IgD-negative memory B cell (primary cell): ENCODE data around the gene CDK14. TPM values are rescaled to one million over a fixed set of nuclear protein-coding genes. Genes with fewer than 3 reads are reported as not detected.

Experiments
- H3K27ac Mint-ChIP-seq, 3 donors: one replicate each; pipeline ENCODE4 v1.8.0; 2020 to 2022; ENCODE audit warnings: mild to moderate bottlenecking in 3 of 3, mixed read lengths in 3 of 3, moderate library complexity in 1 of 3
- H3K27me3 Mint-ChIP-seq: one replicate; pipeline ENCODE4 v1.8.0; 2021; ENCODE audit warnings: mixed read lengths
- H3K36me3 Mint-ChIP-seq: one replicate; pipeline ENCODE4 v1.8.0; 2020; ENCODE audit warnings: mild to moderate bottlenecking, mixed read lengths
- H3K4me1 Mint-ChIP-seq, 3 donors: one replicate each; pipeline ENCODE4 v1.8.0; 2020 to 2022; ENCODE audit warnings: mixed read lengths in 3 of 3, mild to moderate bottlenecking in 1 of 3
- H3K4me3 Mint-ChIP-seq, 4 donors: one replicate each; pipeline ENCODE4 v1.8.0; 2020 to 2022; ENCODE audit warnings: mild to moderate bottlenecking in 4 of 4, mixed read lengths in 4 of 4, moderate library complexity in 3 of 4
- H3K9me3 Mint-ChIP-seq, 3 donors: one replicate each; pipeline ENCODE4 v1.8.0; 2020 to 2021; ENCODE audit warnings: mixed read lengths in 3 of 3, mild to moderate bottlenecking in 1 of 3
- polyA plus RNA-seq: library from polyadenylated mRNA; unstranded; fragments of 300-500 nt; fragmentation: Illumina TruSeq; gene quantifications from one replicate; pipeline ENCODE4 v1.2.3, GENCODE V29; 2021

CDK14 gene
- polyA plus RNA-seq, 1 donor from 2014 or later: 53.0 TPM

DNA sequence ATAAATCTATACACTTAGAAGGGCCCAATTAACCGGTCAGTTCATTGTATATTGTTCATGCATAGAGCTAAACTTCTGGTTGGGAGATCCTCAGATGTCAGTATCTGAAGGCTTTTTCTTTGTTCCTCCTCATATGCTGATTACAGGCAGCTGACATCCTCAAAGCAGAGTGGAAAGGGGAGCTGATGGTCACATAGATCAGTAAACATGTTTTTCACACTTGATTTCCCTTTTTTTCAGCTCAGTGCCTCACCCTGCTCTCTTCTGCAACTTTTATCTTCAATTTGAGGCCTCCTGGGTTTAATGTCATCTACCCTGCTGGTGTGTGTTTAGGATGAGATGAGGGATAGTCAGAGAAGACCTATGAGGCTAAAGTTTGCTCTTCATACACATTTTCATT is 370.2 kb downstream of the CDK14 start:
- Mint-ChIP-seq H3K36me3 (peaks cover 7% of the 10 kb centered on the region), H3K9me3 (peaks cover 0 to 2% (median 0%) of the 10 kb centered on the region in 3 donors), H3K4me3 (peak overlapping the region in 1 of 4 donors; percentile 7), H3K27me3 (no peaks in the 10 kb centered on the region), H3K27ac (peak overlapping the region in 1 of 3 donors; percentile 16), H3K4me1 (peaks cover 13 to 25% (median 20%) of the 10 kb centered on the region in 3 donors)

DNA sequence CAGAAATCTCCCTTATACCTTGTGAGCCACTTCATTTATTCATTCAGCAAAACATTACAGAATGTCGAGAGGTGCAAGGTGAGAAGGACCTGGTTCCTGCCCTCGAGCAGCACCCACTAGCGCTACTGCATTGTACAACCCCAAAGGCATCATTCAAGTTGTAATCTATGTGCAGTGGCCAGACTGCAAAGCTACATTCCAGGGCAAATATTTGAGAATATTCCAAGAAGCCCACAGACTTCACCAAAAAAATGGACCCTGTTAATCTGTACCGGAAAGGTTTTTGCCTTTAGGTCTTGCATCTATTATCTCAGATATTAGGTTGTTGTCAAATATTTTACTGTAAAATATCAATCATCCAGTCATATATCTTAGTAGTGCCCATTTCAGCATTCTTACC is 372.8 kb downstream of the CDK14 start:
- Mint-ChIP-seq H3K4me3 (no peak overlapping the region), H3K4me1 (peaks cover 11 to 25% (median 21%) of the 10 kb centered on the region in 3 donors), H3K36me3 (peaks cover 19% of the 10 kb centered on the region), H3K9me3 (peaks cover 0 to 9% (median 2%) of the 10 kb centered on the region in 3 donors), H3K27ac (no peak overlapping the region), H3K27me3 (no peaks in the 10 kb centered on the region)

DNA sequence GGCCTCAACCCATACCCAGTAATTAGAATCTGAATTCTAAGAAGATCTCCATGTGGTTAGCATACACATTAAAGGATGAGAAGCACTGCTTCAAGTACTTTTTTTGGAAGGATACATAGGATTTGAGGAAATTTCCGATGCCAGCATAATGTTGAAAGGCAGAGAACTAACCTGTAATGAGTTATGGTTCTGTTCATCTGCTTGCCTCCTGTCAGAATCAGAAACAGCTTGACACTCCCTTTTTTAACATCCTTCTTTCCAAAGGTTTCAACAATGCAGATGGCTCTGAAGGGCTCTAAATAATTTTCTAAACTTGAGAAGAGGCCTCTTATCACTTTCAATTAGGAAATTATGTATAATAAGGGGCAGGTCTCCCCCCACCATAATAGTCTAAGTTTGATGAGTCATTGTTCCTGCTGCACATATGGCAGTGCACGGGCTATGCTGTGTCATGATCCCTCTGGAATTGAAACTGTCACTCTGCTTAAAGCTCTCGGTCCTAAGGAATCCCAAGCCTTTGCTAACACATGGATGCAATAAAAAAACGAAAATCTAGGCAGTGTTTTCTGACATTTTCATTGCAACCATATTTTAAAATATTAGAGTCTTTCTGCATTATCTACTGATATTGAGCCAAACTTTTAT is 376.9 kb downstream of the CDK14 start:
- Mint-ChIP-seq H3K27ac (no peak overlapping the region), H3K36me3 (peaks cover 32% of the 10 kb centered on the region), H3K4me3 (no peak overlapping the region), H3K4me1 (peaks cover 0 to 4% (median 0%) of the 10 kb centered on the region in 3 donors), H3K9me3 (peaks cover 6 to 13% (median 7%) of the 10 kb centered on the region in 3 donors), H3K27me3 (no peaks in the 10 kb centered on the region)

DNA sequence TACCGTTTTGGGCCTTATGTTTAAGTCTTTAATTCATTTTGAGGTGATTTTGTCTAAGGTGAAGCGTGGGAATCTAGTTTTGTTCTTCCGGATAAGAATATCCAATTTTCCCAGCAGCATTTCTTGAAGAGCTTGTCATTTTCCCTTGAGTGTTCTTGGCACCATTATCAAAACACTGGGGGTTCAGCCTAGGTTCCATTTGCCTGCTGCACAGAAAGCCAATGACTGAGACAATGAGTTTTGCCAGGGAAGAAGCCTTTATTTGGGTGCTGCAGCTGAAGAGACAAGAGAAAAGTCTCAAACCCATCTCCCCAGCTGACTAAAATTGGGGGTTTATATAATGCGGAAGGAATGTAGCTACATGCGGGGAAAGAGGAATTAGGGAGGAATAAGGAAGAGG is 380.9 kb downstream of the CDK14 start:
- Mint-ChIP-seq H3K36me3 (peaks cover 46% of the 10 kb centered on the region), H3K9me3 (peaks cover 6 to 22% (median 11%) of the 10 kb centered on the region in 3 donors), H3K4me3 (no peak overlapping the region), H3K27ac (no peak overlapping the region), H3K4me1 (peaks cover 0 to 4% (median 2%) of the 10 kb centered on the region in 3 donors), H3K27me3 (no peaks in the 10 kb centered on the region)

DNA sequence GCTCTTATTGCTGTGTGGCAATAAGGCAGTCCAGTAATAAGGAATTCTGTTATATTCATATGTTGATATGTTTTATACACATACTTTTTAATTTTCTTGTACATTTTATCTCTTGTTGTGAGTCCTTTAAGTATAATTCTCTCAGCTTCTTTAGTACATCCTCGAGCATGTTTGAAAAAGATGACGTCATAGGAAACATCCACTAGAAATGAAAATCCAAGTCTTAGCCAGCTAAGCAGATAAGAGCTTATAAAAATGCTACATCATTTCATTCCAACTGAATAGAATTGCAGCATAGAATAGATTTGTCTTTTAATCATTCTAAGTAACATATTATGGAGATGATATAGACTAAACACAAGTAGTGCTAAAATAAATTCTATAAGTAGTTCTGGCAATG is 384.4 kb downstream of the CDK14 start:
- peaks cover 0 to 5% (median 2%) of the 10 kb centered on the region in 3 donors for H3K4me1 Mint-ChIP-seq
- H3K4me3 Mint-ChIP-seq: no peak overlapping the region
- H3K27ac Mint-ChIP-seq: no peak overlapping the region
- peaks cover 6 to 20% (median 10%) of the 10 kb centered on the region in 3 donors for H3K9me3 Mint-ChIP-seq
- peaks cover 50% of the 10 kb centered on the region for H3K36me3 Mint-ChIP-seq
- H3K27me3 Mint-ChIP-seq: no peaks in the 10 kb centered on the region

DNA sequence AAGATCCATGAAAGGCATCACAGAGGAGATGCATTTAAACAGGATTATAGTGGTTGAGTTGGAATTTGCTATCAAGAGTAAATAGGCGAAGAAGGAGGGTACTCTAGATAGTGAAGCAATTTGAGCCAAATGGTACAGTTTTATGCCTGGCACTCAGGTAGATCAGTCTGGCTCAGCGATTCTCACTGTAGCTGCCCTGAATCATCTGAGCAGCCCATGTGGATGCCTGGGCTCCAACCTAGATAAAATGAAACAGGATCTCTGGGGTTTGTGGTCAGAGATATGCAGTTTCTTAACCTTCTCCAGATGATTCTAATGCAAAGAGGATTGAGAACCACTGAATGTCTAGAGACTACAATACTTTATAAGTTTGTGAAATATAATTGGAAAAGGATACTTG is 386.1 kb downstream of the CDK14 start:
- Mint-ChIP-seq H3K4me1 (peaks cover 0 to 5% (median 2%) of the 10 kb centered on the region in 3 donors), H3K9me3 (peaks cover 4 to 18% (median 5%) of the 10 kb centered on the region in 3 donors), H3K27ac (peak overlapping the region in 1 of 3 donors; percentile 46), H3K4me3 (no peak overlapping the region), H3K27me3 (no peaks in the 10 kb centered on the region), H3K36me3 (peaks cover 35% of the 10 kb centered on the region)

DNA sequence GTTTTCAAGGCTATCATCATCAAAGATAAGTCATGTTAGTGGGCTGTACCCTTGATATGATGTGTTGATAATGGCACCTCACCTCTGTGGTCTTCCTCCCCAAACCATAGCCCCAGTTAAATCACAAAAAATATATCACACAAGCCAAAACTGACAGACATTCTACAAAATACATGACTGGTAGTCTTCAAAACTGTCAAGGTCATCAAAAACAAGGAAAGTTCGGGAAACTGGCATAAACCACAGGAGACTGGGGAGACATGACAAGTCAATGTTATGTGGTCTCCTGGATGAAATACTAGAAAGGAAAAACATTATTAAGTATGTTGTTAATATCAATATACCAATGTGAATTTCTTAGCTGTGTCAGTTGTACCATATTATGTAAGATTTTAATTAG is 388.6 kb downstream of the CDK14 start:
- Mint-ChIP-seq H3K9me3 (peaks cover 1 to 16% (median 4%) of the 10 kb centered on the region in 3 donors), H3K27me3 (no peaks in the 10 kb centered on the region), H3K36me3 (peaks cover 36% of the 10 kb centered on the region), H3K4me3 (no peak overlapping the region), H3K4me1 (peaks cover 0 to 4% (median 2%) of the 10 kb centered on the region in 3 donors), H3K27ac (no peak overlapping the region)

DNA sequence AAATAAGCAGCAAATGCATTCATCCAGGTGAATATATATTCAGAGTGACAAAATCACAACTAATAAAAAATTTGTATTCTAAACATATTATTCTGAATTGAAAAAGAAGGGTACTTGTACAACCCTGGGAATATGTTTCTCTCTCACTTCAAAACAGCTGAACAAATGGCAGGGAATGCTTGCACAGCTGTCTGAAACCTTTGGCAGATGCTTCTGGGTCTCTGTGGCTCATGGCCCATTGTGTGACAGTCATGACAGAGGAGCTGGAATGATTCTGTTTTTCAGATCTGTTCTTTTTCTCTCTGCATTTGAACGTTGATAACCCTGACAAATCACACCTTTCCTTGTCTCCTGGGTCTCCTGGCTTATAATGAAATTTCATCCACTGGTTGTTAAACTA is 392.4 kb downstream of the CDK14 start:
- no peak overlapping the region for H3K27ac Mint-ChIP-seq
- peaks cover 25% of the 10 kb centered on the region for H3K36me3 Mint-ChIP-seq
- H3K27me3 Mint-ChIP-seq: no peaks in the 10 kb centered on the region
- H3K9me3 Mint-ChIP-seq: no peaks in the 10 kb centered on the region
- no peak overlapping the region for H3K4me3 Mint-ChIP-seq
- H3K4me1 Mint-ChIP-seq: peaks cover 1 to 6% (median 2%) of the 10 kb centered on the region in 3 donors

DNA sequence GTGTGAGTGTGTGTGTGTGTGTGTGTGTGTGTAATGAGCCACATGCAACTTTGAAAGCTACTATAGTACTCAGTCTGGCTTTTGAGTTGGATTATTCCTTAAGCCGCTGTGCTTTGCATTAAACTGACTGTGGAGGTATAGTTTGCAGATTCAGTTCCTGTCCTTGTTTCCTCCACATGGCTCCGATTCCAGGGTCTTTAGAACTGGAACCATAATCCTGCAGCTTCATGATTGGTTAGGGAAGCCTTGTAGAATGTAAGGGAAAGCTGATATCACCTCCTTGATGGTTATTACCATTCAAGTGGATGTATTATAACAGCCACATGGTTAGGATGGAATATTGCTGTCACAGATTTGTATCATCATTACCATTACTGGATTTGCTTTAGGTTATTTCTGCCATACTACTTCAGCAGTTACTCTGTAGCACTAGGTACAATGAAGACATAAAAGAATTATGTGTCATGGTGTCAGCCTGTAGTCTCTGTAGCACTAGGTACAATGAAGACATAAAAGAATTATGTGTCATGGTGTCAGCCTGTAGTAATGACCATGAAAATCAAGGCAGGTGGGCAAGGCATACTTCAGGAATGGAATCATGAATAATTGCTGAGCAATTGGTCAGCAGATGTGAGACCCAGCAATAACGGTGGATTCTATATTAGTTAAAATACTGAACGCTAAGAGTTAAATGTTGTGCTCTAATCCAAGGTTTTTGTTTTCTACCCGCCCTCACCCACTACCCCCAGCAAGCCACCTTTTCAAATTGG is 393.1 kb downstream of the CDK14 start:
- H3K4me1 Mint-ChIP-seq: peaks cover 1 to 6% (median 2%) of the 10 kb centered on the region in 3 donors
- H3K9me3 Mint-ChIP-seq: no peaks in the 10 kb centered on the region
- no peak overlapping the region for H3K27ac Mint-ChIP-seq
- no peaks in the 10 kb centered on the region for H3K27me3 Mint-ChIP-seq
- peaks cover 28% of the 10 kb centered on the region for H3K36me3 Mint-ChIP-seq
- H3K4me3 Mint-ChIP-seq: no peak overlapping the region

DNA sequence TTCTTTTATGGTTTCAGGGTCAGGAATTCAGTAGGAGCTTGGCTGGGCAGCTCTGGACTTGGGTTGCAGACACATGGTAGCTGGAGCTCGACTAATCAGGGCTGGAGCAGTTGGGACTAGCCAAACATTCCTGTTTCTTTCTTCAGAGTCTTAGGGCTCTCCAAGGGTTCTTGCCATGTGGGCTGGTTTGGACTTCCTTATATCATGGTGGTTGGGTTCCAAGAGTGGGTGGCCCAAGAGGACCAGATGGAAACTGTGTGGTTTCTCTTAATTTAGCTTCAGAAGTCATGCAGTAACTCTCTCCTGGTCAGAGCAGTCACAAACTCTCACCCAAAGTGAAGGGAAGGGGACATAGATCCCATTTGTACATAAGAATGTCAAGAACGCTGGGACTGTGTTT is 398.0 kb downstream of the CDK14 start:
- H3K9me3 Mint-ChIP-seq: no peaks in the 10 kb centered on the region
- H3K36me3 Mint-ChIP-seq: peaks cover 20% of the 10 kb centered on the region
- no peak overlapping the region for H3K27ac Mint-ChIP-seq
- H3K4me1 Mint-ChIP-seq: peaks cover 2 to 6% (median 6%) of the 10 kb centered on the region in 3 donors
- no peaks in the 10 kb centered on the region for H3K27me3 Mint-ChIP-seq
- no peak overlapping the region for H3K4me3 Mint-ChIP-seq

DNA sequence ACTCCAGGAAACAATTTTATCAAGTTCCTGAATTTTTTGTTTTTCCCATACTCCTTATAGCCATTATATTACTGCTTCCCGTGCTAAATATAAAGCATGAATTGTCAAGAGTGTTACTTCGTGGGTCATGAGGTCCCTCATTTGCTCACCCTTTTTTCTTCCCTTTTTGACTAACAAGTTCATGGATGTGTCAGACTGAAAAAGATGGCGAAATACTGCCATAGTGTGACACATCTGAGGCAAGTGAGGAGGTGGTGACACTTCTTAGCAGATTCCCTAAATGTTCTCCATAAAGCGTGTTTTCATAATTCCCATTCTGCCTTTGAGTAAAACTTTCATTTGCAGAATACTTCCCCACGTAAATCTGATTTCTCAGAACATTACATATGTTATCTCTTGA is 398.5 kb downstream of the CDK14 start:
- Mint-ChIP-seq H3K27ac (no peak overlapping the region), H3K36me3 (peaks cover 21% of the 10 kb centered on the region), H3K27me3 (no peaks in the 10 kb centered on the region), H3K9me3 (no peaks in the 10 kb centered on the region), H3K4me1 (peaks cover 2 to 6% (median 6%) of the 10 kb centered on the region in 3 donors), H3K4me3 (no peak overlapping the region)

DNA sequence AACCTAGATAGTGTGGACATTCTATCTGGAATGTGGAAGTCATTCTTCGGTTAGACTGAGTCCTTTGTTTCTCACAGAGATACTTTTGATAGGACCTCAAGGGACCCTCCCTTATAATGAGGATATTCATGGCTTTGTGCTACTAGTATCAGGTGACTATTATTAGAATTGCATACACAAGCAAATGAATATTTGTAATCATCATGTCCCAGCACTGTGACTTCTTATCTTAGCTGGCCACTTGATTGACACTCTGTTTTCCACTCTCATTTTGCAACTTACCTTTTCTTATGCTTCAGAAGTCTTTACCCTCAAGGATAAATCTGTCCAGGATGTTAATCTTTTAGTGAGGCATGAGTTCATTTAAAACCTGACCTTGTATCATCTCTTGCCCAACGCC is 399.9 kb downstream of the CDK14 start:
- no peaks in the 10 kb centered on the region for H3K27me3 Mint-ChIP-seq
- peak overlapping the region in 1 of 3 donors; percentile 76 for H3K27ac Mint-ChIP-seq
- peaks cover 15% of the 10 kb centered on the region for H3K36me3 Mint-ChIP-seq
- H3K4me1 Mint-ChIP-seq: peaks cover 2 to 6% (median 6%) of the 10 kb centered on the region in 3 donors
- H3K9me3 Mint-ChIP-seq: no peaks in the 10 kb centered on the region
- H3K4me3 Mint-ChIP-seq: no peak overlapping the region

DNA sequence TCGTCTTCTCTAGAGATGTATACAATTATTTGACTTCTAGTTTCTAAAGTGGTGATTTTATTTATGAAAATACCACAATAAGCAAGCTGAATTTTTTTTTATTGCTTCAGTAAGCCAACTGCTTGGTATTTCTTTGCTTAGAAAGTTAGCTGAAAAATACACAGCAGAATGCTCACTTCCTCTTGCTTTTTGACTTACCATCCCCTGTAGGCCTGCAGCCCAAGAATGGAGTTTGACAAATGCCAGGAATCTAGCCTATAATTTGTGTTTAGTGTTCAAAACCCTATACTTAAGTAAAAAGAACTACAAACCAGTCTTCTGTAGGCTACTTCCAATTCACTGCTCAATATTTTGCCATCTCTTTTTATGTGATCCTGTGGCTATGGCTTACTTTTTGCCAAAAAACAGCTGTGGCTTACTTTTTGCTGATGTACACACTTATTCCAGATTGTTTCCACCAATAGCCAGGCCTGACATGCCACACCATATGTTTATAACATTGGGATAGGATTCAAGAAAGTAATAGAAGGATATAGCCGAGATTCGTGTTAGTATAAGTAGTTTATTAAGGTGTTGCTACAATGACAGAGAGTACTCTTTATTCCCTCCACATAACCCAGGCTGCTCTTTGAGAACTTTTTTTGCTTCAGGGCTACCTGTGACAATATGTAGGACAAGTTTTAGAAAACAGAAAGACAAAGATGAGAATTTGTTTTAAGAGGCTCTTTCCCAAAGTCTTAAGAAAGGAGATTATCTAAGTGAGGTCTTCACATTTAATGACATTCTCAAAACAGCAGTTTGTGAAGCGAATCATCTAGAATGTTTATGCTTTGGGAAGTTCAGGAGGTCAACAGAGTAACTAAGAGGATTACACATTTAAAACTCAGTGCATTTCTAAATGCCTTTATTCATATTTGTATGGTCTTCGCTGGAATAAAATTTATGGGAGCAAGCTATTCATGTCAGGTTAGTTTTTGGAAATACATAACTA is 404.2 kb downstream of the CDK14 start:
- Mint-ChIP-seq H3K27ac (no peak overlapping the region), H3K4me3 (no peak overlapping the region)

DNA sequence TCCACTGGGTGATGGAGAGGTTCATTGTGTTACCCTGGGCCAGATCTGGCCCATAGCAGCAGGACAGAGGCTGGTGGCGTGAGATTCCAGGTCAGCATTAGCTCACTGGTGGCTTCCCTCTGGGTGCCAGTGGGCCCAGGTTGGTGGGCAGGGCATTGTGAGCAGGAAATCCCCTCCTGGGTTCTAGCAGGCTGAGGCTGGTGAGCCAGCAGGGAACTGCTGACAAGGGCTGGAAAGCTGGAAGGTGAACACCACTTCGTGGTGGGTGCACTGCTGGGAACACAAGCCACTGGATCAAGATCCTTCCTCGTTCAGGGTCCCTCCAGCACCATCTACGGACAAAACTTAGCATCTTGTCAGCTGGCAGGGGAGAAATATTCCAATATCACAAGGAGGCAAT is 408.9 kb downstream of the CDK14 start:
- Mint-ChIP-seq H3K4me3 (no peak overlapping the region), H3K27ac (no peak overlapping the region)

More for the DNA sequence above, 404.2 kb downstream of the CDK14 start:
- Mint-ChIP-seq H3K27me3 (no peaks in the 10 kb centered on the region), H3K36me3 (peaks cover 6% of the 10 kb centered on the region), H3K4me1 (peaks cover 0 to 2% (median 0%) of the 10 kb centered on the region in 3 donors), H3K9me3 (peaks cover 0 to 2% (median 2%) of the 10 kb centered on the region in 3 donors)

More for the DNA sequence above, 408.9 kb downstream of the CDK14 start:
- Mint-ChIP-seq H3K27me3 (no peaks in the 10 kb centered on the region), H3K4me1 (peaks cover 6 to 17% (median 8%) of the 10 kb centered on the region in 3 donors), H3K9me3 (peaks cover 0 to 2% (median 2%) of the 10 kb centered on the region in 3 donors), H3K36me3 (peaks cover 7% of the 10 kb centered on the region)
